Esophagus mucosa (tissue), 1 donor: Measurements from ENCODE around the gene FGF5. TPM values are rescaled to one million over a fixed set of nuclear protein-coding genes. Genes with fewer than 3 reads are reported as not detected.
"Not testable (repeated sequence)": the region's sequence is repeated elsewhere in the genome, so short reads cannot be mapped to it uniquely, and the experiment has no call there.

Experiments used
- ATAC-seq: fragments of 200-7000 bp; cut with Tn5 transposase; one replicate; pipeline ENCODE4 v1.9.1; 2020
- total RNA-seq: library from RNA; stranded (reverse); gene quantifications from one replicate; pipeline ENCODE4 v1.2.4, GENCODE V29; 2023
- donor health status: DM: yes; HTN: yes; CAD: no.

The FGF5 gene
- not detected for total RNA-seq

GRCh38 chr4:80266253-80266901 is at the start of gene FGF5:
FGF5 (plus strand) TSS chr4:80266664; CDS start chr4:80266825, 161 bp downstream.
- no peak for ATAC-seq

- no peak for ATAC-seq
These were observed 47.0 kb upstream of the FGF5 start for GRCh38 chr4:80219301-80220025.

GRCh38 chr4:80220711-80221110 is 45.8 kb upstream of the FGF5 start:
- no peak for ATAC-seq

- no peak for ATAC-seq
These were observed 45.3 kb upstream of the FGF5 start for GRCh38 chr4:80221161-80221560.

- ATAC-seq, result no peak
These were observed 40.9 kb upstream of the FGF5 start for GRCh38 chr4:80225595-80225994.

- ATAC-seq, result no peak
These were observed 40.4 kb upstream of the FGF5 start for GRCh38 chr4:80226094-80226493.

- no peak for ATAC-seq
These were observed 38.0 kb upstream of the FGF5 start for GRCh38 chr4:80228460-80228859.

- no peak for ATAC-seq
These were observed 37.3 kb upstream of the FGF5 start for GRCh38 chr4:80229128-80229527.

GRCh38 chr4:80229590-80229989 is 36.9 kb upstream of the FGF5 start:
- no peak for ATAC-seq

GRCh38 chr4:80231180-80231579 is 35.3 kb upstream of the FGF5 start:
- no peak for ATAC-seq

GRCh38 chr4:80232707-80233370 is 33.6 kb upstream of the FGF5 start:
- ATAC-seq, result no peak

- ATAC-seq, result no peak
These were observed 33.1 kb upstream of the FGF5 start for GRCh38 chr4:80233390-80233789.

GRCh38 chr4:80235451-80235850 is 31.0 kb upstream of the FGF5 start:
- no peak for ATAC-seq

GRCh38 chr4:80237992-80238391 is 28.5 kb upstream of the FGF5 start:
- no peak for ATAC-seq

GRCh38 chr4:80239480-80240150 is 26.8 kb upstream of the FGF5 start:
- ATAC-seq, result no peak

- ATAC-seq, result no peak
These were observed 25.5 kb upstream of the FGF5 start for GRCh38 chr4:80240976-80241375.

- ATAC-seq, result no peak
These were observed 23.0 kb upstream of the FGF5 start for GRCh38 chr4:80243274-80244018.

GRCh38 chr4:80247484-80247883 is 19.0 kb upstream of the FGF5 start:
- ATAC-seq, result not testable (repeated sequence)

GRCh38 chr4:80249144-80249543 is 17.3 kb upstream of the FGF5 start:
- ATAC-seq, result no peak

GRCh38 chr4:80252427-80252826 is 14.0 kb upstream of the FGF5 start:
- ATAC-seq, result no peak

GRCh38 chr4:80252953-80253352 is 13.5 kb upstream of the FGF5 start:
- no peak for ATAC-seq

- ATAC-seq, result no peak
These were observed 13.0 kb upstream of the FGF5 start for GRCh38 chr4:80253510-80253909.

GRCh38 chr4:80254114-80254513 is 12.3 kb upstream of the FGF5 start:
- no peak for ATAC-seq
